NB4 (cell line): ENCODE measurements around the gene CNTNAP2.
"Not testable (repeated sequence)": the region's sequence is repeated elsewhere in the genome, so short reads cannot be mapped to it uniquely, and the experiment has no call there.

Experiments used
- DNase-seq: peaks from one replicate; pipeline ENCODE4 v3.0.0; 2010; ENCODE audit warnings: low read depth
- H3K4me3 ChIP-seq: one replicate; pipeline ENCODE4 v1.5.1; 2011; ENCODE audit warnings: mild to moderate bottlenecking, low read depth, low read length, moderate library complexity
- CTCF ChIP-seq: IDR thresholded peaks from one replicate; pipeline ENCODE4 v1.5.1; 2012; ENCODE audit warnings: low read depth, low read length
- MYC ChIP-seq: IDR thresholded peaks from 2 replicates; pipeline ENCODE4 v1.6.1; 2011; ENCODE audit warnings: low read depth, low read length
- POLR2A ChIP-seq: IDR thresholded peaks from 2 replicates; pipeline ENCODE4 v1.6.1; 2011; ENCODE audit warnings: mild to moderate bottlenecking; ENCODE audit not compliant: insufficient read length; ENCODE audit errors: extremely low read depth
- TF ChIP-seq, protein P1 (sequence below): IDR thresholded peaks from 2 replicates; pipeline ENCODE4 v1.6.1; 2011; ENCODE audit warnings: low read depth, low read length

The CNTNAP2 gene

DNA sequence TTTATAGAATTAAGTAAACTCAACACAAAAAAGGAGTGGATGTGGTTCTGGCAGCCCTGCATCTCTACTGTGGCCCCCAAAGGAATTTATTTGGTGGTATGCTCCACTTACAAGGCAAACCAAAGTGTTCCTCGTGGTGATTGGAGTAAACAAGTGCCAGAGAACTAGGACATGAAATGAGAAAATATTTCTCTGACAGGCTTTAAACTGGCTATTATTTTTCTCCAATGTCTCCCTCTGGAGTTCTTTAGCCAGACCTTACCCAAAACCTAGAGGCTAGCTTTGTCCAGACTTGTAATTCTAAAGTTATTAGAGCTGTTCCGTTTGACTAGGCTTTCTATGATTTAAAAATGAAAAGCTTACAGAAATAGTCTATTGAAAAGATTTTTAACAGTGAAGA is 990.1 kb downstream of the CNTNAP2 start:
- H3K4me3 ChIP-seq: no peak overlapping the region
- DNase-seq: no peak
- TF ChIP-seq MYC (no peak), POLR2A (no peak), CTCF (no peak)
- TF ChIP-seq, protein P1, sequence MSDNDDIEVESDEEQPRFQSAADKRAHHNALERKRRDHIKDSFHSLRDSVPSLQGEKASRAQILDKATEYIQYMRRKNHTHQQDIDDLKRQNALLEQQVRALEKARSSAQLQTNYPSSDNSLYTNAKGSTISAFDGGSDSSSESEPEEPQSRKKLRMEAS: no peak

GRCh38 chr7:147114525-147114924 is 997.9 kb downstream of the CNTNAP2 start:
- not testable (repeated sequence) for H3K4me3 ChIP-seq, DNase-seq

- DNase-seq: no peak
- no peak for TF ChIP-seq MYC
- TF ChIP-seq CTCF: no peak
- TF ChIP-seq, protein P1: no peak
- no peak for TF ChIP-seq POLR2A
- H3K4me3 ChIP-seq: no peak overlapping the region
These were observed 1019.8 kb downstream of the CNTNAP2 start for GRCh38 chr7:147136352-147136751.

- no peak for TF ChIP-seq POLR2A
- TF ChIP-seq CTCF: no peak
- TF ChIP-seq, protein P1: no peak
- no peak for DNase-seq
- H3K4me3 ChIP-seq: no peak overlapping the region
These were observed 1028.6 kb downstream of the CNTNAP2 start for GRCh38 chr7:147145194-147145593.

- no peak for DNase-seq
- no peak overlapping the region for H3K4me3 ChIP-seq
- TF ChIP-seq MYC (no peak), POLR2A (no peak), CTCF (no peak)
- TF ChIP-seq, protein P1: no peak
These were observed 1029.6 kb downstream of the CNTNAP2 start for GRCh38 chr7:147146169-147146568.

GRCh38 chr7:147151661-147152060 is 1035.1 kb downstream of the CNTNAP2 start:
- no peak for DNase-seq
- TF ChIP-seq MYC: no peak
- no peak for TF ChIP-seq CTCF
- TF ChIP-seq POLR2A: no peak
- TF ChIP-seq, protein P1: no peak
- no peak overlapping the region for H3K4me3 ChIP-seq
